Measurements from ENCODE around the gene CFAP54. TPM values are rescaled to one million over a fixed set of nuclear protein-coding genes. Genes with fewer than 3 reads are reported as not detected.
A peak's percentile ranks its signal among the peaks of the same experiment; 100 is the strongest.
"Not testable (repeated sequence)": the region's sequence is repeated elsewhere in the genome, so short reads cannot be mapped to it uniquely, and the experiment has no call there.

CFAP54 gene
- total RNA-seq, 1 donor from 2014 or later, result 0.34 TPM

- DNase-seq (ENCODE audit: low spot score), result no peak
- H3K4me3 Mint-ChIP-seq, result no peak overlapping the region
- H3K4me1 Mint-ChIP-seq (ENCODE audit: low read depth), result peaks cover 5% of the 10 kb centered on the region
- H3K27me3 Mint-ChIP-seq (ENCODE audit: insufficient read depth), result peaks cover 1% of the 10 kb centered on the region
- no peaks in the 10 kb centered on the region for H3K9me3 Mint-ChIP-seq
- peaks cover 4% of the 10 kb centered on the region for H3K36me3 Mint-ChIP-seq (ENCODE audit: low read depth)
- intact Hi-C loops (cut with micrococcal nuclease), result no loop called here
- peak overlapping the region; percentile 43 for H3K27ac Mint-ChIP-seq
Measured at GRCh38 chr12:96457191-96457930, 32.0 kb upstream of the CFAP54 start.

GRCh38 chr12:96459281-96459680 lies 30.1 kb upstream of the CFAP54 start:
- intact Hi-C loops (cut with micrococcal nuclease), result not testable (repeated sequence)

GRCh38 chr12:96462571-96463280 lies 26.7 kb upstream of the CFAP54 start:
- DNase-seq (ENCODE audit: low spot score), result no peak
- H3K4me3 Mint-ChIP-seq, result no peak overlapping the region
- intact Hi-C loops (cut with micrococcal nuclease), result no loop called here
- H3K27me3 Mint-ChIP-seq (ENCODE audit: insufficient read depth), result peaks cover 2% of the 10 kb centered on the region
- H3K36me3 Mint-ChIP-seq (ENCODE audit: low read depth), result no peaks in the 10 kb centered on the region
- H3K4me1 Mint-ChIP-seq (ENCODE audit: low read depth), result no peaks in the 10 kb centered on the region
- H3K27ac Mint-ChIP-seq, result no peak overlapping the region
- H3K9me3 Mint-ChIP-seq, result no peaks in the 10 kb centered on the region

More at GRCh38 chr12:96459281-96459680, 30.1 kb upstream of the CFAP54 start:
- not testable (repeated sequence) for H3K4me1 Mint-ChIP-seq (ENCODE audit: low read depth); DNase-seq (ENCODE audit: low spot score); H3K27me3 Mint-ChIP-seq (ENCODE audit: insufficient read depth); H3K36me3 Mint-ChIP-seq (ENCODE audit: low read depth); H3K27ac Mint-ChIP-seq; H3K4me3 Mint-ChIP-seq; H3K9me3 Mint-ChIP-seq

- intact Hi-C loops (cut with micrococcal nuclease), result no loop called here
- Mint-ChIP-seq H3K27ac (no peak overlapping the region), H3K9me3 (peaks cover 12% of the 10 kb centered on the region), H3K4me1 (ENCODE audit: low read depth) (no peaks in the 10 kb centered on the region), H3K27me3 (ENCODE audit: insufficient read depth) (peaks cover 3% of the 10 kb centered on the region), H3K4me3 (no peak overlapping the region), H3K36me3 (ENCODE audit: low read depth) (peaks cover 1% of the 10 kb centered on the region)
- DNase-seq (ENCODE audit: low spot score), result no peak
Measured at GRCh38 chr12:96465896-96466295, 23.5 kb upstream of the CFAP54 start.

- no peak for DNase-seq (ENCODE audit: low spot score)
- Mint-ChIP-seq H3K27ac (no peak overlapping the region), H3K4me3 (no peak overlapping the region), H3K36me3 (ENCODE audit: low read depth) (peaks cover 1% of the 10 kb centered on the region), H3K4me1 (ENCODE audit: low read depth) (no peaks in the 10 kb centered on the region), H3K27me3 (ENCODE audit: insufficient read depth) (peaks cover 3% of the 10 kb centered on the region), H3K9me3 (peaks cover 12% of the 10 kb centered on the region)
- intact Hi-C loops (cut with micrococcal nuclease), result no loop called here
Measured at GRCh38 chr12:96466939-96467751, 22.2 kb upstream of the CFAP54 start.

GRCh38 chr12:96471368-96472050 lies 17.9 kb upstream of the CFAP54 start:
- H3K27me3 Mint-ChIP-seq (ENCODE audit: insufficient read depth), result peaks cover 4% of the 10 kb centered on the region
- no peak for DNase-seq (ENCODE audit: low spot score)
- peaks cover 11% of the 10 kb centered on the region for H3K4me1 Mint-ChIP-seq (ENCODE audit: low read depth)
- H3K9me3 Mint-ChIP-seq, result peaks cover 12% of the 10 kb centered on the region
- intact Hi-C loops (cut with micrococcal nuclease), result no loop called here
- H3K27ac Mint-ChIP-seq, result no peak overlapping the region
- no peak overlapping the region for H3K4me3 Mint-ChIP-seq
- H3K36me3 Mint-ChIP-seq (ENCODE audit: low read depth), result peaks cover 3% of the 10 kb centered on the region

- H3K27me3 Mint-ChIP-seq (ENCODE audit: insufficient read depth), result peaks cover 4% of the 10 kb centered on the region
- no peak overlapping the region for H3K27ac Mint-ChIP-seq
- no peak for DNase-seq (ENCODE audit: low spot score)
- H3K9me3 Mint-ChIP-seq, result peaks cover 12% of the 10 kb centered on the region
- intact Hi-C loops (cut with micrococcal nuclease), result no loop called here
- H3K4me1 Mint-ChIP-seq (ENCODE audit: low read depth), result peaks cover 11% of the 10 kb centered on the region
- H3K36me3 Mint-ChIP-seq (ENCODE audit: low read depth), result peaks cover 3% of the 10 kb centered on the region
- no peak overlapping the region for H3K4me3 Mint-ChIP-seq
Measured at GRCh38 chr12:96472384-96472783, 17.0 kb upstream of the CFAP54 start.

- intact Hi-C loops (cut with micrococcal nuclease), result no loop called here
- no peak for DNase-seq (ENCODE audit: low spot score)
- Mint-ChIP-seq H3K4me3 (no peak overlapping the region), H3K27ac (no peak overlapping the region), H3K27me3 (ENCODE audit: insufficient read depth) (peaks cover 4% of the 10 kb centered on the region), H3K36me3 (ENCODE audit: low read depth) (peaks cover 3% of the 10 kb centered on the region), H3K9me3 (peaks cover 12% of the 10 kb centered on the region), H3K4me1 (ENCODE audit: low read depth) (peaks cover 11% of the 10 kb centered on the region)
Measured at GRCh38 chr12:96473394-96474093, 15.8 kb upstream of the CFAP54 start.

- peaks cover 7% of the 10 kb centered on the region for H3K9me3 Mint-ChIP-seq
- intact Hi-C loops (cut with micrococcal nuclease), result no loop called here
- peaks cover 3% of the 10 kb centered on the region for H3K27me3 Mint-ChIP-seq (ENCODE audit: insufficient read depth)
- no peak overlapping the region for H3K27ac Mint-ChIP-seq
- H3K4me3 Mint-ChIP-seq, result no peak overlapping the region
- peaks cover 2% of the 10 kb centered on the region for H3K36me3 Mint-ChIP-seq (ENCODE audit: low read depth)
- no peak for DNase-seq (ENCODE audit: low spot score)
- peaks cover 11% of the 10 kb centered on the region for H3K4me1 Mint-ChIP-seq (ENCODE audit: low read depth)
Measured at GRCh38 chr12:96474206-96474605, 15.2 kb upstream of the CFAP54 start.

GRCh38 chr12:96478011-96478410 lies 11.4 kb upstream of the CFAP54 start:
- Mint-ChIP-seq H3K4me3 (no peak overlapping the region), H3K9me3 (no peaks in the 10 kb centered on the region), H3K27me3 (ENCODE audit: insufficient read depth) (peaks cover 10% of the 10 kb centered on the region), H3K27ac (no peak overlapping the region), H3K36me3 (ENCODE audit: low read depth) (peaks cover 2% of the 10 kb centered on the region), H3K4me1 (ENCODE audit: low read depth) (peaks cover 11% of the 10 kb centered on the region)
- no peak for DNase-seq (ENCODE audit: low spot score)
- intact Hi-C loops (cut with micrococcal nuclease), result no loop called here

GRCh38 chr12:96482086-96482485 lies 7.3 kb upstream of the CFAP54 start:
- H3K4me1 Mint-ChIP-seq (ENCODE audit: low read depth), result peaks cover 29% of the 10 kb centered on the region
- no peak overlapping the region for H3K4me3 Mint-ChIP-seq
- H3K27me3 Mint-ChIP-seq (ENCODE audit: insufficient read depth), result peaks cover 14% of the 10 kb centered on the region
- no peak for DNase-seq (ENCODE audit: low spot score)
- intact Hi-C loops (cut with micrococcal nuclease), result no loop called here
- no peaks in the 10 kb centered on the region for H3K9me3 Mint-ChIP-seq
- H3K36me3 Mint-ChIP-seq (ENCODE audit: low read depth), result no peaks in the 10 kb centered on the region
- H3K27ac Mint-ChIP-seq, result no peak overlapping the region

- peaks cover 35% of the 10 kb centered on the region for H3K4me1 Mint-ChIP-seq (ENCODE audit: low read depth)
- no peak overlapping the region for H3K4me3 Mint-ChIP-seq
- H3K36me3 Mint-ChIP-seq (ENCODE audit: low read depth), result no peaks in the 10 kb centered on the region
- intact Hi-C loops (cut with micrococcal nuclease), result no loop called here
- no peak overlapping the region for H3K27ac Mint-ChIP-seq
- no peaks in the 10 kb centered on the region for H3K9me3 Mint-ChIP-seq
- H3K27me3 Mint-ChIP-seq (ENCODE audit: insufficient read depth), result peaks cover 14% of the 10 kb centered on the region
- DNase-seq (ENCODE audit: low spot score), result no peak
Measured at GRCh38 chr12:96483116-96483515, 6.3 kb upstream of the CFAP54 start.

All from activated T-helper 1 cell treated with anti-CD3 and anti-CD28 coated beads, Interleukin-12 subunit alpha, Interleukin-12 subunit beta, Interleukin-2, Interleukin-4 antibody, amounts not matched to agents 30 ng/mL and 10 ng/mL and 1 ng/mL, durations not matched to agents 14 hours and 24 hours and 36 hours (primary cell).